DMS79 treated with DMSO at 0.1 percent for 48 hours (cell line): ENCODE results near the gene FUNDC1.
"Not testable (repeated sequence)": the region's sequence is repeated elsewhere in the genome, so short reads cannot be mapped to it uniquely, and the experiment has no call there.

Experiments
- DNase-seq: peaks from one replicate; lab custom pipeline; 2025; lab: John Stamatoyannopoulos, UW

Gene FUNDC1, protein sequence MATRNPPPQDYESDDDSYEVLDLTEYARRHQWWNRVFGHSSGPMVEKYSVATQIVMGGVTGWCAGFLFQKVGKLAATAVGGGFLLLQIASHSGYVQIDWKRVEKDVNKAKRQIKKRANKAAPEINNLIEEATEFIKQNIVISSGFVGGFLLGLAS

DNA sequence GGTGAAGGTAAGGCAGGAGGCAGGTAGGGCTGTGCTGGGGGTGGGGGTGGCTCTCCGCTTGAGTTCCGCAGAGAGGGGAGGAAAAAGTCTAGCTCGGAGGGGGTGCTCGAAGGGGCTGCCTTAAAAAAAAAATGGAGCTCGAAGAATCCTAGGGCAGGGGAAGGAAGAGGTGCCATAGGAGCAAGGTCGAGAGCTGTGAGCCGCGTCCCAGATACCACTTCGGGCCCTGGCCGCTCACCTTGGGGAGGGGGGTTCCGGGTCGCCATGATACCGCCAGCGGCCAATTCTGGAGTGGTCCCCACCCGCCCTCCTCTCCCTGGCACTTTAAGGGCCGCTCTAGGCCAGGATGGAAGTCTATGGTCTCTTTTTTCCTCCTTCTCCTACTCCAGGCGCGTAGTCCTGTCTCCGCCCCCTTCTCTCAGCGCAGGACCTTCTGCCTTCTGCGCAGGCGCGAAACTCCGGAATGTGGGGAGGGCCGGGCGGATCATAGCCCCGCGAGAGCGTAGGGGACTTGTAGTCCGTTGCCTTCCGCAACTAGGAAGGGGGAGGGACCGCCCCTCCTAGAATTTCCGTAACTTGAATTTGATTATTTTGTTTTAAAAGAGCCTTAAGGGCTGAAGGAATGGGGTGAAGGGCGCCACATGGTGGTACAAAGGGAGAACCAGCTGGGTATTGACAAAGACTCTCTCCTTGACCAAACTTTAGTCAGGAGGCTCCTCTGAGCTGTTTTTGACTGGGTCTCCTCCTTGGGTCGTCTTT is at the start of gene FUNDC1:
Gene FUNDC1 (minus strand): TSS at position 293 of the 759 bp plus-strand sequence. CDS start 27 bp downstream, at position 266.
- peak; percentile 65 for DNase-seq

DNA sequence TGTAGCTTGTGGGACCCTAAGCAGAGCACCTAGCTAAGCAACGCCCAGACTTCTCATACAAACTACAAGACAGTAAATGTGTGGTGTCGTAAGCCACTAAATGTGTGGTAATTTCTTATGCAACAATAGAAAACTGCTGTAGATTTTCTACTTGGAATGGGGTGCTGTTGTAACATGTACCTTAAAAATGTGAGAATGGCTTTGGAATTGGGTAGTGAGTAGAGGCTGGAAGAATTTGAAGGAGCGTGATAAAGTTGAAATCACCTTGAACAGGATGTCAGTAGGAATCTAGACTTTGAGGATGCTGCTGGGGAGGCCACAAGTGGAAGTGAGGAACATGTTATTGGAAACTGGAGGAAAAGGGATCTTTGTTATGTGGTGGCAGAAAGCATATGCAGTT is 43.2 kb upstream of the FUNDC1 start:
- DNase-seq: no peak

DNA sequence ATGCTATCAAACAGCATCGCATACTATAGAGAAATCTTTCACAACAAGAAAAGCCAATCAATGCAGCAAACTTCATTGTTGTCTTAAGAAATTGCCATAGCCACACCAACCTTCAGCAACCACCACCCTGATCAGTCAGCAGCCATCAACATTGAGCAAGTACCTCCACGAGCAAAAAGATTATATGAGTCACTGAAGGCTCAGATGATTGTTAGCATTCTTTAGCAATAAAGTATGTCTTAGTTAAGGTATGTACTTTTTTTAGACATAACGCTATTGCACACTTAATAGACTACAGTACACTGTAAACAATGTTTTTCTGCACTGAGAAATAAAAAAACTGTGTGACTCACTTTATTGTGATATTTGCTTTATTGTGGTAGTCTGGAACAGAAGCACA is 37.8 kb upstream of the FUNDC1 start:
- no peak for DNase-seq

DNA sequence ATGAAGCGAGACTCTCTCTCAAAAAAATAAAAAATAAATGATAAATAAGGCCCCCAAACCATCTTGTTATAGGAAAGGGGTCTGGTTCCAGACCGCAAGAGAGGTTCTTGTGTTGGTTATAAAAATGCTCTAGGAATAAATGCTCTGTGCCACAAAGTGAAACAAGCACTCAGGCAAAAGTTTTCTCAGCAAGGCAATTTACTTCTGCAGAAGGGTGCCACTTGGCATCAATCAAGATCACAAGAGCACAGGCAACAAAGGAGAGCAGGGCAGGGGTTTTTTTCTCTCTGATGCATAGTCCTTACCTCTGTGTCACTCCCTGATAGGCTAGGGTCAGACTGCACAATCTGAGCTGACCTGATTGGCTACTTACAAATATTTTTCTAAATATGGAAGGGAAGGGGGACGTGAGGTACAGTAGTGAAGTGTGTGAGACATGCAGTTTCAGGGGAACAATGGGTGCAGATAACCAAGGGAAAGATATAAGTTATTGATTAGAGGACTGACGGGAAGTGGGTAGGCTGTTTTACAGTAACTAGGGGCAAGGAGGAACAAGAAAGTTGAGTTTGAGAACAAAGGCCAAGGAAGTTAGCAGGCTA is 29.8 kb upstream of the FUNDC1 start:
- DNase-seq: no peak

DNA sequence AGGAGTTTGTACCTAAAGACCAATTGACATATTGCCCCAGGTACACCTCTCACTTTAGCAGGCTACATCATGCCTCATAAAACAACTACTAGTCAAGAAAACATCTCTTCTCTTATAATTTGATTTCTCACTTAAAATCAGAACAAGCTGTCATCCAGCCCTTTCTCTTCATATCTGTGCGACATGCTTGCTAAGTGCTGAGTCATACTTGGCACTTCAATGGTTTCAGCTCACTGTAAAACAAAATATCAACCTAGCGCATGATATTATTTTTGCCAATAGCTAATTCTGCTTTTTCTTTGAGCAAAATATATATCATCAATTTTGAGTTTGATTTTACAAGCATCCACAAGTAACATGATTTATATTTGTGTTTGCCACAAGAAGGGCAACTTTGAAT is 27.9 kb upstream of the FUNDC1 start:
- no peak for DNase-seq

DNA sequence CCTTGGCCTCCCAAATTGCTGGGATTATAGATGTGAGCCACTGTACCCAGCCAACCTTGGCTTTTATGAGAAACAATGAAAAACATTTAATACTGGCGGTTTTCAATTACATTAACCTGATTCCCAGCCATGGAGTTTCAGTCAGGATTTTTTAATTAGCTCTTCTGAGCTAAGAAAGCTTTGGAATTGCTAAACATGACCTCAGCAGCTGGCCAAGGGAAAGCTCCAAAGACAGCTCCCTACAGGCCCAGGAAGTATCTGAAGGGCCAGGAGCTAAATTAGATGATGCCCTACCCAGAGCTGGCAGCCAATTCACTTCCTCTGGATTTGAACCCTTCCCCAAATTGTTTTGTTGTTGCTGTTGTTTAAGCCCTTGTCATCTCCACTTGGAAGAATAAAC is 26.5 kb upstream of the FUNDC1 start:
- no peak for DNase-seq

DNA sequence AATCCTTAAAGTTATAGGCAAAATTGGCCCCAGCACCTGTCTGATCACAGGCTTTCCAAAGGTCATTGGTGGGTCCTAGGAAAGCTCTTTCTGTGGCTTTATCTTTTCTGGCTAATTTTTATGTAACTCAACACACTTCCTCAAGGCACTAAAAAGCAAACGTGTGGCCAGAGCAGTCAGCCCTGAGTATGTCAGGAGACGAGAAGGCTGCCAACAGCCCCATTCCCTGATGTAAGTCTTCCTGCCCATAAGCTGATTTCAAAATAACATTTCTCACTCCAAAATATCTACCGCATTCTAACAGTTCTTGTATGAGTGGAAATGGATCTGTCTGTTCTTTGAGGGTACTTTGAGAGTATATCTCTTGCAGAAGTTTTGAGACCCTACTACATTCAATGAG is 25.5 kb upstream of the FUNDC1 start:
- no peak for DNase-seq

DNA sequence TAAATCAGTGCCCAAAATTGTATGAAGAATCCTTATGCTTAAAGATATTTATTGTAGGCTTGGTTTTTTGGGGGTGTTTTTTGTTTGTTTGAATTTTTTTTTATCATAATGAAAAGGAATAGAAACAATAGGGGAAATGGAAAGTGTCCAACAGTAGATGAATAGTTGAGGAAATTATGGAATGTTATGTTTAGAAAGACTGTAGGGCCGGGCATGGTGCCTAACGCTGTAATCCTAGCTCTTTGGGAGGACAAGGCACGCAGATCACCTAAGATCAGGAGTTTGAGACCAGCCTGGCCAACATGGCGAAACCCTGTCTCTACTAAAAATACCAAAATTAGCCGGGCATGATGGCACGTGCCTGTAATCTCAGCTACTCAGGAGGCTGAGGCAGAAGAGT is 19.2 kb upstream of the FUNDC1 start:
- DNase-seq: not testable (repeated sequence)

DNA sequence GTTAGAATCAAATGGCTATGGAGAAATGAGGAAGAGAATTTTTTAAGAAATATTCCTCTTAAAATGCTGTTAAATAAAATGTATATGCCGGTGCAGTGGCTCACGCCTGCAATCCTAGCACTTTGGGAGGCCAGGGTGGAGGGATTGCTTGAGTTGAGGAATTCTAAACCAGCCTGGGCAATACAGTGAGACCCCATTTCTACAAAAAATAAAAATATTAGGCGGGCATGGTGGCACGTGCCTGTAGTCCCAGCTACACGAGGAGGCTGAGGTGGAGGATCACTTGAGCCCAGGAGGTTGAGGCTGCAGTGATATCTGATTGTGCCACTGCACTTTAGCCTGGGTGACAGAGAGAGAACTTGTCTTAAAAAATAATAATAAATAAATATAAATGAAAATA is 7.9 kb upstream of the FUNDC1 start:
- DNase-seq: no peak

DNA sequence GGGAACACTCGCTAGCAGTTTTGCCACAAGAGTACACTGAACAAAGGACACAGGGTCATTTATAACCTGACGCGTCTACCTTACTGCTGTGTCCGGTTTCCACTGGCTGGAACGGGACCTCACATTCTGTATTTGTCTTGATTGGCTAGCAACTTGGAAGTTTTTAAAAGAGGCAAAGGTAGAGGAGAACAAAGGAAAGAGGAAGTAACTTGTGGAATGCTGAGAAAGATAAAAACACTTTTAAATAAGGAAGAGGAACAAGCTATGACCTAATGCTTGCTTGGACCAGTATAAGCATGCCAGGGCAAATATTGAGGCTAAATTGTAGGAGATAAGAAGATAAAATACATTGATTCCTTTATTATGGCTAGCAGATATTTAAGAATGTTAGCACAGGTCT is 2.8 kb upstream of the FUNDC1 start:
- not testable (repeated sequence) for DNase-seq

DNA sequence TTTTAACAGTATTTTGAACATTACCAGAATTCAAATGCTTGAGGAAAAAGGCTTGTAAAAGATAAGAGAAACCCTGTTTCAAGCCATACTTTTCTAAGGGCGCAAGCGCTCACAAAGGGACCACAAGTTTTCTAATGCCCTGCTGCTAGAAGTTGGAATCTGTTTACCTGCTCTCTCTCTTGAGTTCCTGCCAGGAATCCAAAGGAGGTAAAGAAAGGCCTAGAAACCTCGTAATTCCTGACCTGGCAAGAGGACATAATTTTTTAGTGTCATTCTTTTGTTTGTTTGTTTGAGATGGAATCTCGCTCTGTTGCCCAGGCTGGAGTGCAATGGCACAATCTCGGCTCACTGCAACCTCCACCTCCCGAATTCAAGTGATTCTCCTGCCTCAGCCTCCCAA is 1.4 kb upstream of the FUNDC1 start:
- DNase-seq: no peak

DNA sequence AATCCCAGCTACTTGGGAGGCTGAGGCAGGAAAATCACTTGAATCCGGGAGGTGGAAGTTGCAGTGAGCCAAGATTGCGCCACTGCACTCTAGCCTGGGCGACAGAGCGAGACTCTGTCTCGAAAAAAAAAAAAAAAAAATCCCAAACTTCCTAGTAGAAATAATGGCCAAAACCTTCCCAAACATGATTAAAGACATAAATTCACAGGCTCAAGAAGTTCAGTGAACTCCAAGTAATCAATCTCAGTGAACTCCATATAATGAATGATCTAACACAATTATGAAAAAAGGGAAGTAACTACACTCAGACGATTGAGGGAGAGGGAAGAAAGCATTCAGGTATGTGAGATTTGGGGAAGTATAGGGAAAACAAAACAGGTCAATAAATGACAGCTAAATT is 6.5 kb downstream of the FUNDC1 start:
- DNase-seq: no peak

DNA sequence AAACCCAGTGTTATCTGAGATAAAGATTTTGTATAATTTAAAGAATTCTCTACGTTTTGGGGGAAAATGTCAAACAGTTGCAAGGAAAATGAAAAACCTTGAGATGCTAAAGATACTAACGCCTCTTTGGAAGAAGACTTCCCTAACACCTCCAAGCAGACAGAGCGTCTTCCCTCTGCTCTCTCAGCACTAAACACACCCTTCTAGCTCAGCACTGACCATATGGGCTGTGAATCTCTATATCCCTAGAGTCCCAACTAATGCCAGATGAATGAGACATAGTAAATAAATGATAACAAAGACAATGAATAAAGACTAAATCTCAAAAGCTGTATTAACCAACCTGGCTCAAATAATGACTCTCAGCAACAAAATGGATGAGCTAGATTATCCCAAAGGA is 13.3 kb downstream of the FUNDC1 start:
- no peak for DNase-seq

DNA sequence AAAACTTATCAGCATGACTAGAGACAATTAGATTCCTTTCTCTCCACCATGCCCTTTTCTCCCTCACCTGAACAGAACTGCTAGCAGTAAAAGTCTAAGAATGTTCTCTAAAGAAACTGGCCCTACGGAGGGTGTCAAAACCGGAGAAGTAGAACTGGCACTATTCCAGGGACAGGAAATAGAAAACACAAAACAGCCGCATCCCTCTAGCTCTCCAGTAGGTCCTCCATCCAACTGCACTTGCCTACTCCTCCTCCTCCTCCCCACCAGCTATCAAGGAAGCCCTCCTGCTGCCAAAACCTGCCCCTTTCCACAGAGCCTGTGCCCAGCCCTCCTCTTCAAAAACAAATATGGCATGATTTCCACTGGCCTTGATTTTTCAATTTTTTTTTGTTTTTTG is 28.4 kb downstream of the FUNDC1 start:
- no peak for DNase-seq

DNA sequence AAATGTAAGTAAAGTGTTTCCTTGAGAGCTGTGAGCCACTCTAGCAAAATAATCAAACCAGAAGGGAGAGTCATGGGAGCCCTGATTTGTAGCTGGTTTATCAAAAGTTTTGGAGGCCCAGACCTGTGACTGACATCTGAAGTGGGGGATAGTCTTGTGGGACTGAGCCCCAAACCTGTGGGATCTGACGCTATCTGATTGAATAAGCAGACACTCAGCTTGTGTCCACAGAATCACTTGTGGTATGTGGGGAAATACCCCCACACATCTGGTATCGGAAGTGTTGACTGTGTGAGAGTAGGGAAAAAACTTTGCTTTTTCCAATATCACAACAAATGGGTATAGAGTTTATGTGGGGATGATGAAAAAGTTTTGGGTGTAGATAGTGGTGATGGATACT is 35.4 kb downstream of the FUNDC1 start:
- DNase-seq: no peak

DNA sequence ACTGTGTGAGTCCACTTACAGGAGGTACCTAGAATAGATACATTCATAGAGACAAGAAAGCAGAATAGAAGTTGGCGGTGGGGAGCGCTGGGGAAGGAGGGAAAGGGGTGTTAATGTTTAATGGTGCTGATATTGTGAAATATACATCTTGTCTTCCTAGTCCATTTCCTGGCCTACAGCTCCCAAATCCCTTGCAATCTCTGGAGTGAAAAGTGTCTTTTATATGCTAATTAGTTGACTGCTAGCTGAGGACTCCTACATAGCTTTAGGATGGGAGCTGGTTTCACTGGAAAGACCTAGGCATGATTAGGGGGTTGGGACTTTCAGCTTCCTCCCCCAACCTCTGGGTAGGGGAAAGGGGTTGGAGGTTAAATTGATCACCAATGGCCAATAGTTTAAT is 36.0 kb downstream of the FUNDC1 start:
- DNase-seq: no peak

DNA sequence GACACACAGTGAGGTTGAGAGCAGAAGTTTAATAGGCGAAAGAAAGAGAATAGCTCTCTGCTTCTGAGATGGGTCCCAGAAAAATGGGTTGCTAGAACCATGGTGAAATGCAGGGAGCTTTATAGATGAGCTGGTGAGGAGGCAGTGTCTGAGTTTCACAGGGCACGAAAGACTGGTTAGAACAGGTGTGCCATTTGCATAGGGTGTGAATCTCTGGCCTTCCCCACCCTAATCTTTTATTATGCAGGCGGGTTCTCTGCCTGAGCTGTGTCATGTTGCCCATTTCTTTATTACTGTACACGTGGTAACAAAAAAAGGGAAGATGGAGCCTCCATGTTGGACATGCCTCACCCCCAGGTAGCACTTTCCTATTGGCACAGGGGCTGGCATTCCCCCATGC is 39.1 kb downstream of the FUNDC1 start:
- DNase-seq: no peak

DNA sequence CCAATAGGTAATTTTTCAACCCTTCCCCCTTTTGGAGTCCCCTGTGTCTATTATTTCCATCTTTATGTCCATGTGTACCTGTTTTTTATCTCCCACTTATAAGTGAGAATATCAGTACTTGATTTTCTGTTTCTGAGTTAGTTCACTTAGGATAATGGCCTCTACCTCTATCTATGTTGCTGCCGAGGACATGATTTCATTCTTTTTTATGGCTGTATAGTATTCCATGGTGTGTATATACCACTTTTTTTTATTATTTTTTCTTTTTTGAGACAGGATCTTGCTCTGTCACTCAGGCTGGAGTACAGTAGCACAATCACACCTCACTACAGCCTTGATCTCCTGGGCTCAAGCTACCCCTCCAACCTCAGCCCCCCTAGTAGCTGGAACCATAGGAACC is 47.6 kb downstream of the FUNDC1 start:
- DNase-seq: no peak

DNA sequence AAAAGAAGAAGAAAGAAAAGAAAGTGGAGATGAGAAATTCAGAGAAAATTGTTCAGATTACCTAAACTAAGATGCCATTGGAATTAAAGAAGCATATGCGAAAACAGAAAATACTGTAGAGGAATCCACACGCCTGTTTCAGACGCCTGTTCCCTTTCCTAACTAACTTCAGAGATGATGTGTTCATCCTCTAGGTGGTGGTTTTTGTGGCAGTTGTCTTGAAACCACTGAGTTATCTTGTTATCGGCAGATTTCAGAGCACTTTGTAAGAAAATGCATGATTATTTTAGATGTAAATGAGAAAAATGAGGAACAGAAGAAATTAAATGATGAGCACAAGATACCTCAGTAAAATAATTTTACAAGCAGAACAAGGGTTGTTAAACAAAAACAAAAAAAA is 48.3 kb downstream of the FUNDC1 start:
- DNase-seq: no peak

DNA sequence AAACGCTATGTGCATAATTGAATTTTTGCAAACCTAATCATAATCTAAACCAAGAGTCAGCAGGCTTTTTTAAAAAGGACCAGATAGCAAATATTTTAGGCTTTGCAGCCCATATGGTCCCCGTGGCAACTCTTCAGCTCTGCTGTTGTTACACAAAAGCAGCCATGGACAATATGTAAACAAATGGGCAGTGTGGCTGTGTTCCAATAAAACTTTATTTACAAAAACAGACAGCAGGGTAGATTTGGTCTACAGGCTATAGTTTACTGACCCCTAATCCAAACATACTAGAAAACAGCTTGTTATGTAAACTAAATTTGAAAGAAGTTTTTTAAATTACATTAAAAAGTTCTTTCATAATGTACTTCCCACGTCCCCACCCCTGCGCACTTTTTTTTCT is 53.1 kb downstream of the FUNDC1 start:
- DNase-seq: no peak

DNA sequence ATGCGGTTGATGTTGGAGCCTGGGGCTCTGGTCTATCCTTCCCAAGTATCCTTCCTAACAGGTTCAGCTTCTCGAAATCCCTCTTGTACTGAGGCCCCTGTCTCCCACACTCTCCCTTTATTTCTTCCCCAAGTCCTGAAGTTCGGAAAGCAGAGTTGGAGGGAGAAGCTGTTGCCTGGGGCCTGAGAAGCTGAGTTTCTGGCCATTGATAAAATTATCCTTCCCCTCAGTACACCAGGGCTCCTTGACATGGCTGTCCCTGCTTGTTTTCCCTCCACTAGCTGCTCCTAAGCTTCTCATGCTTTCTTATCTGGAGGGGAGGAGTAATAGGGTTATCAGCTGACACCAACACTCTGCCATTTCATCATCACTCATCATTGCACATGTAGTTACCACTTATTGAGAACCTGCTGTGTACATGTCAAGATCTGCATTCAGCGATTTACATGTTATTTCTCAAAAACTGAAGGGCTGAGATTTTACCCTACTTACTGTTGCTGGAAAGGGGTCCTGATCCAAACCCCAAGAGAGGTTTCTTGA is 58.0 kb downstream of the FUNDC1 start:
- DNase-seq: no peak

DNA sequence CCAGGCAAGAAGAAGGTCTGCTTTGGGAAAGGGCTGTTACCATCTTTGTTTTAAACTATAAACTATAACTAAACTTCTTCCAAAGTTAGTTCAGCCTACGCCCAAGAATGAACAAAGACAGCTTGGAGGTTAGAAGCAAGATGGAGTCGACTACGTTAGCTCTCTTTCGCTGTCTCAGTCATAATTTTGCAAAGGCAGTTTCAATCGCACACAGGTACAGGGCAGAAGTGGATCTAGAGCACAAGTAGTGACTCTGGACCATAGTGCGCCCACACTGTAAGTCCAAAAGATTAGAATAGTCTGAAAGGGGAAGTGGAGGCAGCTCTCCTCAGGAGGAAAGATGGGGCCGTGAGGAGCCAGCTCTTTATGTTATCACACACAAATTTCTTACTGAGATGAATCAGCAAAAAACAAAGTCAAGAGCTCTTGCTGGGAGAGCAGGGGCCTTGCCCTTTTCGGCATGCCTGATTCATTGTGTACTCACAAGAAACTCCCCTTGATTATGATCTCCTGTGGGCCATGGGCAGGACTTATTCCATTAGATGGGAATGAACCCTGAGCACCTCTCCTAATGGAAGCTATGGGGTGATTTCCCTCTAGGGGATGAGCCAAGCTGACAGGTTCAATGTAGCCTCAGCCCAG is 58.6 kb downstream of the FUNDC1 start:
- DNase-seq: no peak

DNA sequence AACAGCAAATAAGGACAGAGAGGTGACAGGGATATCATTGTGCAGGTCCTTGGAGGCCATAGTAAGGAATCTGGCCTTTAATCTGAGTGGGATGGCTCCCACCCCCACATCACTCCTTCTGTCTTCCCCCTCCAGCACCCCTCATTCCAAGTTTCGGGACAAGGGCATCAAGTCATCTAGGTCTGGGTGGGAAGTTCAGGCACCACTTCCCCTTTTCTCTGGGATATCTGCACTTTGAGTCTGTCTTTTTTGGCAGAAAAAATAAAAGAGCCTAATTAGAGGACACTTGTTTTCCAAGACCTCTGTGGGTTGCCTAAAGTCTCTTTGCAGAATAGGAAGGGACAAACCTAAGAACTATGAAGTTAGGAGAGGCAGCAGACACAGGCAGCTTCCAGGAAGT is 60.1 kb downstream of the FUNDC1 start:
- no peak for DNase-seq
